RWPE2 (cell line): ENCODE results near the gene PTN.
"Not testable (repeated sequence)": the region's sequence is repeated elsewhere in the genome, so short reads cannot be mapped to it uniquely, and the experiment has no call there.

Experiments
- ATAC-seq: fragments of 200-7000 bp; cut with Tn5 transposase; 3 replicates; pipeline ENCODE4 v1.9.1; 2021; ENCODE audit warnings: low read depth
- DNase-seq: peaks from one replicate; pipeline ENCODE4 v3.0.0-alpha.2; 2020; ENCODE audit warnings: low spot score
- H3K27ac ChIP-seq: fragments of 450-650 bp; 2 replicates; pipeline ENCODE4 v1.5.1; 2017; ENCODE audit warnings: mild to moderate bottlenecking; ENCODE audit not compliant: poor library complexity, severe bottlenecking
- H3K27me3 ChIP-seq: fragments of 250-450 bp; sonication (Bioruptor Pico); 2 replicates; pipeline ENCODE4 v1.5.1; 2021; ENCODE audit warnings: mild to moderate bottlenecking, moderate library complexity; ENCODE audit not compliant: insufficient read depth, poor library complexity, severe bottlenecking
- H3K36me3 ChIP-seq: fragments of 250-450 bp; sonication (Bioruptor Pico); 2 replicates; pipeline ENCODE4 v1.5.1; 2020; ENCODE audit warnings: low read depth, mild to moderate bottlenecking, moderate library complexity
- H3K4me1 ChIP-seq: fragments of 250-450 bp; sonication (Bioruptor Pico); 2 replicates; pipeline ENCODE4 v1.5.1; 2021; ENCODE audit warnings: mild to moderate bottlenecking, moderate library complexity; ENCODE audit not compliant: insufficient read depth, poor library complexity, severe bottlenecking
- H3K4me3 ChIP-seq: fragments of 250-450 bp; sonication (Bioruptor Pico); 2 replicates; pipeline ENCODE4 v1.5.1; 2021; ENCODE audit warnings: mild to moderate bottlenecking, moderate library complexity; ENCODE audit not compliant: severe bottlenecking
- H3K9me3 ChIP-seq: fragments of 250-450 bp; sonication (Bioruptor Pico); 2 replicates; pipeline ENCODE4 v1.5.1; 2021; ENCODE audit warnings: mild to moderate bottlenecking, moderate library complexity; ENCODE audit not compliant: severe bottlenecking
- TF ChIP-seq, protein P1 (sequence below): fragments of 450-650 bp; IDR thresholded peaks from one replicate; pipeline ENCODE4 v1.5.1; 2017; ENCODE audit warnings: mild to moderate bottlenecking, moderate library complexity; ENCODE audit not compliant: poor library complexity, severe bottlenecking

Gene PTN

GRCh38 chr7:137206770-137207169, 136.8 kb downstream of the PTN start:
- Histone ChIP-seq H3K4me3 (no peak overlapping the region), H3K4me1 (no peaks in the 10 kb centered on the region), H3K27ac (no peak overlapping the region), H3K9me3 (no peaks in the 10 kb centered on the region), H3K27me3 (no peaks in the 10 kb centered on the region), H3K36me3 (no peaks in the 10 kb centered on the region)
- TF ChIP-seq, protein P1, sequence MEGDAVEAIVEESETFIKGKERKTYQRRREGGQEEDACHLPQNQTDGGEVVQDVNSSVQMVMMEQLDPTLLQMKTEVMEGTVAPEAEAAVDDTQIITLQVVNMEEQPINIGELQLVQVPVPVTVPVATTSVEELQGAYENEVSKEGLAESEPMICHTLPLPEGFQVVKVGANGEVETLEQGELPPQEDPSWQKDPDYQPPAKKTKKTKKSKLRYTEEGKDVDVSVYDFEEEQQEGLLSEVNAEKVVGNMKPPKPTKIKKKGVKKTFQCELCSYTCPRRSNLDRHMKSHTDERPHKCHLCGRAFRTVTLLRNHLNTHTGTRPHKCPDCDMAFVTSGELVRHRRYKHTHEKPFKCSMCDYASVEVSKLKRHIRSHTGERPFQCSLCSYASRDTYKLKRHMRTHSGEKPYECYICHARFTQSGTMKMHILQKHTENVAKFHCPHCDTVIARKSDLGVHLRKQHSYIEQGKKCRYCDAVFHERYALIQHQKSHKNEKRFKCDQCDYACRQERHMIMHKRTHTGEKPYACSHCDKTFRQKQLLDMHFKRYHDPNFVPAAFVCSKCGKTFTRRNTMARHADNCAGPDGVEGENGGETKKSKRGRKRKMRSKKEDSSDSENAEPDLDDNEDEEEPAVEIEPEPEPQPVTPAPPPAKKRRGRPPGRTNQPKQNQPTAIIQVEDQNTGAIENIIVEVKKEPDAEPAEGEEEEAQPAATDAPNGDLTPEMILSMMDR, result no peak
- DNase-seq, result no peak
- ATAC-seq, result no peak

GRCh38 chr7:137204246-137204645, 139.3 kb downstream of the PTN start:
- H3K9me3 ChIP-seq, result no peaks in the 10 kb centered on the region
- no peaks in the 10 kb centered on the region for H3K4me1 ChIP-seq
- H3K27me3 ChIP-seq, result no peaks in the 10 kb centered on the region
- no peak overlapping the region for H3K4me3 ChIP-seq
- ATAC-seq (no peak), DNase-seq (no peak)
- TF ChIP-seq, protein P1, result no peak
- no peak overlapping the region for H3K27ac ChIP-seq
- no peaks in the 10 kb centered on the region for H3K36me3 ChIP-seq

GRCh38 chr7:137203351-137203750, 140.2 kb downstream of the PTN start:
- Histone ChIP-seq H3K4me1 (no peaks in the 10 kb centered on the region), H3K27me3 (no peaks in the 10 kb centered on the region), H3K4me3 (no peak overlapping the region), H3K27ac (no peak overlapping the region), H3K9me3 (no peaks in the 10 kb centered on the region), H3K36me3 (no peaks in the 10 kb centered on the region)
- DNase-seq (no peak), ATAC-seq (no peak)
- TF ChIP-seq, protein P1, result no peak

DNA sequence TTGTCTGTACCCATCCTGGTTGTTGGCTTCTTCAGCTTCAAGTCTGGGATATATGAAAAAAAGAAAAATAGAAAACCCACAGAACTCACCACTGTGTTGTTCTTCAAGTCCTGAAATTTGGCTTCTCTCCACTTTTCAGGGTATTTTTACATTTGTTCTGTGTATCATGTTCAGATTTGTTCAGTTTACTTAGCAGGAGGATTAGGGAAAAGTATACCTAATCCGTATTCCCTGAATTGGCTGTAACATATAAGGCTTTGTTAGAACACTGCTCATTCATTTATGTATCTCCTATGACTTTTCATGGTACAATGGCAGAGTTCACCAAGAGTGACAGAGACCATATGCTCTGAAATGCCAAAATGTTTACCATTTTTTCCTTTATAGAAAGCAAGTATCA, 146.9 kb downstream of the PTN start:
- H3K4me1 ChIP-seq, result no peaks in the 10 kb centered on the region
- H3K4me3 ChIP-seq, result no peak overlapping the region
- no peak for DNase-seq
- H3K36me3 ChIP-seq, result no peaks in the 10 kb centered on the region
- TF ChIP-seq, protein P1, result no peak
- H3K27me3 ChIP-seq, result no peaks in the 10 kb centered on the region
- no peaks in the 10 kb centered on the region for H3K9me3 ChIP-seq
- no peak overlapping the region for H3K27ac ChIP-seq
- no peak for ATAC-seq

DNA sequence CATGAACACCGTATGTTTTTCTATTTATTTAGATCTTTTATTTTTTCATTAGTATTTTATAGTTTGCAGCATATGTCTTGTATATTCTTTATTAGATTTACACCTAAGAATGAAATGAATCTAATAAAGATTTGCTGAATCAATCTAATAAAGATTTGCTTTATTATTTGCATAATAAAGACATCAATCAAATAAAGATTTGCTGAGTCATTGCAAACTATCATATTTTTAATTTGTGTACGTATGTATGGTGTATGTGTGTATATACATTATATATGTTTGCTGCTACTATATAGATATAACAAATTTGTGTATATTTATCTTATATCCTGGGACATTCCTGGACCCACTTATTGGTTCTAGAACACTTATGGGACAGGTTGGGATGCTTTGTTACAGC, 147.5 kb downstream of the PTN start:
- ATAC-seq, result no peak
- TF ChIP-seq, protein P1, result no peak
- H3K4me1 ChIP-seq, result no peaks in the 10 kb centered on the region
- no peaks in the 10 kb centered on the region for H3K27me3 ChIP-seq
- no peak overlapping the region for H3K27ac ChIP-seq
- no peak for DNase-seq
- no peaks in the 10 kb centered on the region for H3K36me3 ChIP-seq
- no peak overlapping the region for H3K4me3 ChIP-seq
- no peaks in the 10 kb centered on the region for H3K9me3 ChIP-seq

DNA sequence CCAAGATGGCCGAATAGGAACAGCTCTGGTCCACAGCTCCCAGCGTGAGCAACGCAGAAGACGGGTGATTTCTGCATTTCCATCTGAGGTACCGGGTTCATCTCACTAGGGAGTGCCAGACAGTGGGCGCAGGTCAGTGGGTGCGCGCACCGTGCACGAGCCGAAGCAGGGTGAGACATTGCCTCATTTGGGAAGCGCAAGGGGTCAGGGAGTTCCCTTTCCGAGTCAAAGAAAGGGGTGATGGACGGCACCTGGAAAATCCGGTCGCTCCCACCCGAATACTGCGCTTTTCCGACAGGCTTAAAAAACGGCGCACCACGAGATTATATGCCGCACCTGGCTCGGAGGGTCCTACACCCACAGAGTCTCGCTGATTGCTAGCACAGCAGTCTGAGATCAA, 161.9 kb downstream of the PTN start:
- not testable (repeated sequence) for H3K4me1 ChIP-seq, H3K9me3 ChIP-seq, H3K27me3 ChIP-seq, H3K4me3 ChIP-seq, DNase-seq, ATAC-seq, H3K36me3 ChIP-seq, H3K27ac ChIP-seq
